Adipose tissue (tissue), 3 donors: Measurements from ENCODE around the gene TMEM183A. TPM values are rescaled to one million over a fixed set of nuclear protein-coding genes. Genes with fewer than 3 reads are reported as not detected.

Experiments used
- H3K27ac ChIP-seq: one replicate; pipeline ENCODE4 v1.5.1; 2013; ENCODE audit warnings: low read depth, low read length
- WGBS, 3 donors: extraction: QIAGEN DNeasy Blood & Tissue Kit; methylation state at CpG; one replicate each; pipeline ENCODE4 v1.1.7; 2013; 5-methylcytosine and 5-hydroxymethylcytosine counted together
- polyA plus RNA-seq, 3 donors: library from polyadenylated mRNA; stranded (reverse); fragments of 200-250 nt; gene quantifications; one replicate each; pipeline ENCODE4 v1.2.3, GENCODE V29; 2013
- donor health status: healthy with polysubstance abuse.
- donor health status: Bipolar disorder and iron deficiency.
- donor health status: healthy.

TMEM183A gene
- polyA plus RNA-seq, 3 donors, result 35.1 to 40.9 (median 40.8) TPM

DNA sequence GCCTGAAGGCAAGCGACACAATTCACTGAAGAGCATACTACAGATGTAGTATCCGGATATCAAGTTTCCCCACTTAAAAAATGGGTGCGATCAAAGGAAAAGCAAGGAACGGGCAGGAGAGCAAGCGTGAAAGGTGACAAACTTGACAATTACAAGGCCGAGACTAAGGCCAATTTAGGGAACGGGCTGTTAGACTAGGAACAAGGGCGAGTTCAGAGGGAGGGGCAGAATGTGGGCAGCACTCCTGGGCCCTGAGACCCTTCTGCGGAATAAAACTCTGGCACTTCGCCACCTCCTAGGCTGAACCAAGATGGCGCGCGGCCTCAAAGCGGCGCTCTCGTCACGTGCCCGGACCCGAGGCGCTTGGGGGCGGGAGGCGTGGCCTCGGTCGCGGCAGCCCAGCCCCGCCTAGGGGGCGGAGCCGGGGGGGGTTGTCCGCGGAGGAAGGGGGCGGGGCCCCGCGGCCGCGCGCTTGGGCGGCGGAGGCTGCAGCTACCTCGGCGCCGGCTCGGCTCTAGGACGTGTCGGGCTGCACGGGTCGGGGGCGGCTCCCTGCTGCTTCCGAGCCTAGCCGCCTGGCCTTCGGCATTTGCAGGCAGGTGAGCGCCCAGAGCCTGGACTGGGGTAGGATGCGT lies 19.0 kb downstream of the TMEM183A start, which contains the start of gene PPFIA4:
Gene PPFIA4 (plus strand): TSS at position 461 of the 635 bp plus-strand sequence. CDS start 12,518 bp downstream, outside the sequence.
- 12 to 14% (median 13%) methylated on average over 37 to 52 of the region's 52 CpGs for WGBS, 3 donors
- H3K27ac ChIP-seq, result no peak within 1 kb of the TSS

DNA sequence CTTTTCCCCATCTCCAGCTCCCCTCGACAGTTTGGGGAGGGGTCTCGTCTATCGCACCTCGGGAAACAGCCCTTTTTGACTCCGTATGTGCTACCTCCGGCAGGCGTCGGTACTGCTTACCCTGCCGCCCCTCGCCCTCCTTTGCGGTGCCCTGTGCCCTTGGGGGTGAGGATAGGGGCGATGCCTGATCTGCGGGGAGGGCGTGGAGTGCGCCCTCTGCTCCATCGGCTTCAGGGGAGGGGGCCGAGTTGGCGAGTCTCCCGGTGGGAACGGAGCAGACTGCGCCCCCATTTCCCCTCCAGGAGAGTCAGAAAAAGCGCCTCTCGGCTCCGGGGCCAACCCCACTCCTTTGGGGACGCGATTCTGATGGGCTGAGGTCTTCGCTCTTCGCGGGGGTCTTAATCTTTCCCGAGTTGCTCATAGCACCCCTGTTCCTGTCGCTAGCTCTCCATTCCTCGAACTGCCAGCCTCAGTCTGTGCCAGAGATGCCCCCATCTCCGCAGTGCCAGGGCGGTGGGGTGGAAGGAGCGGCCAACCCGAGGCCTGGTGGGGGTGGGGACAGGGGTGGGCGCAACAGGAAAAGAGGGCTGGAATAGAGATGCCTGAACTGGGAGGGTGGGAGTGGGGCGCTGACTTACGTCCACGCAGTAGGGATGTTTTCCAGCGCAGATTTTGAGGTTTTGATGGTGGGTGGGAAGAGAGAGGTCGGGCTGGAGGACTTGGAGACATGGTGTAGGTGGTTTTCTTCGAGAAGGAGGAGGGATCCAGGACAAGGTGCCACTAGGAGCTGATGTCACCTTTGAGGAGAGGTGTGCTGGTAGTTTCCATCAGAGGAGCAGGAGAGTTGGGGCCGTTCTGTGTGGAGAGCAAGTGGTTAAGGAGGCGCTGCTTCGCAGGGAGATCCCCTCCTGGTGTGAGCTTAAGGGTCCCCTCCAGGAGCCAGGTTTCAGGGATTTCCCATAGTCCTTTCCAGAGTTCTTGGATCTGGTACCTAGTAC lies 19.8 kb downstream of the TMEM183A start:
- 9 to 12% (median 10%) methylated on average over 45 to 46 of the region's 46 CpGs for WGBS, 3 donors
- H3K27ac ChIP-seq, result no peak overlapping the region

DNA sequence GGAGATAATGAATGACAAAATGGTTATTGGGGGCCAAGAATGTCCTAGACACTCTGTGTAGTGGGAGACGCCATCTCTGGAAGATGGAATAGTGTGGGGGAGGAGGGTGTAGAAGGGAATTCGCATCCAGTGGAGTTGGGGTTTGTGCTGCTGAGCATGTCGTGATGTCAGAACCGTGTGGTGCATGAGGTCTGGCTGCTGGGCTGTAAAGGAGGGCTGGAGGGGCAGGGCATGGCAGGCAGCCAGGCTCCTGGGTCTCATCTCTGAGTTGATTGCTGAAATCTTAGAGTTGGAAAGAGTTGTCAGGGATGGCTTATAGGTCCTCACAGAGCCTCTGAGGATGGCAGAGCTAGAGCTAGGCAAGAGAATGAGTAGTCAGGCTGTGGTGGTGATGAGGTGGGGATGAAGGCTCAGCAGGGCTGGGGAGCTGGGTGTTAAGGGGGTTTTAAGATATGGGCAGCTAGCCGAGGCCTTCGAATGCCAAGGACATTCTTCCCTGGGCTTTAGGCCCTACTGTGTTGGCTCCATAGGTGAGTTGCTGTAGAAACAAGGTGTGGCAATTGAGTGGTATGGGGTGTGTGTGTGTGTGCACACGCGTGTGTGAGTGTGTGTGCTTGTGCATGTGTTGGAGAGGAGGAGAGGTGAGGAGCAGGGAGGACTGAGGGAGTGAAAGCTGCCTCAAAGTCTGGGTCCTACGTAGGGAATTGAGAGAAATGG lies 21.1 kb downstream of the TMEM183A start:
- 74 to 86% (median 76%) methylated on average over 9 of the region's 9 CpGs for WGBS, 3 donors
- no peak overlapping the region for H3K27ac ChIP-seq

DNA sequence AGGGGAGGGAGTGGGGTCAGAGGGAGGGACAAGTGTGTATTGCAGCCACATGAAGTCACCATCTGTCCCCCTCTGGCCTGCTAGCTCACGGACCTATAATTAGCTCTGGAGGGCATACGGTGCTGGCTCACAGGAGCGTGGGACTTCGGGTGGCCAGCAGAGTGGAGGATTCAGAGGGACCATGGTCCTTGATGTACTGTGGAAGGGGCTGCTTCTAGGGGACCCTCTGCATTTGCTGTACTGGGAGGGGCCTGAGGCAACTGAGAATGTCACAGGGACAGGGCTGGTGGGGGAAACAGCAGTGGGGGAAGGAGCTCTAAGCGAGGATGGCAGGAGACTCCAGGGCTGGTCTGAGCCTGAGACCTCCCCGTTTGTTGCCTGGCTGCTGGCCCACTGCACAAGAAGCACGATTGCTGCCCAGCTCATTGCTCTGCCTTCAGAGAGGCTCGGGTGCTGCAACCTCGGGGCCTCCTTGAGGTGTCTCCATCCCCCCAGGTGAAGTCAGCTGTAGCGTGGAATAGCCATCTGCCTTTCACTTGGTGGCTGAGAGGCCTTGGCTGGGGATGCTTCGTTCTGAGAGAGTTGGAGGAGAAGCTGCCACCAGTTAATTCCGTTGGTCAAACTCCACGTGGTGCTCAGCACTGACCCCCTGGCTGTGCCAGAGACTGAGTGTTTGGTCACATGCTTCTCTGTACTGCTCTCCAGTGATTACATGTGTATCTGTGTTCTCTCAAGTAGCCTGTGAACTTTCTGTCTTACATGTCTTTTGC lies 21.8 kb downstream of the TMEM183A start:
- 71 to 75% (median 71%) methylated on average over 13 of the region's 13 CpGs for WGBS, 3 donors
- H3K27ac ChIP-seq, result no peak overlapping the region

DNA sequence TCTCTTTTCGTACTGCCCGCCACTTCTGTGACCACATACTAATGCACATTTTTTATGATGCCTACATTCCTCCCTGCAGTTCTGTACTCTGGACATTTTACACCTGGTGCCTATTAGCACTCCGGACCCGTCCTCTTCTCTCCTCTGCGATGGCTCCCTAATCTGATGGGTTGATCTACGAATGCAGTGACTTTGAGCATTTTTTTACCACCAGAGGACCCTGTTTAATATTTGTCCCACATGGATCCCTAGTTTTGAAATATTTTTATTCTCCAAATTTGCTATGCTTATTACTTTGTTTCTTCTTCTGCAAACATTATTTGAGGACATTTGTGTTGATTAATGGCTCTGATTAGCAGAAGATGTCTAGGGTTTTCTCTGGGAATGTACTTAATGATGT lies 24.3 kb downstream of the TMEM183A start:
- 79 to 87% (median 85%) methylated on average over 6 of the region's 6 CpGs for WGBS, 3 donors
- H3K27ac ChIP-seq, result no peak overlapping the region

DNA sequence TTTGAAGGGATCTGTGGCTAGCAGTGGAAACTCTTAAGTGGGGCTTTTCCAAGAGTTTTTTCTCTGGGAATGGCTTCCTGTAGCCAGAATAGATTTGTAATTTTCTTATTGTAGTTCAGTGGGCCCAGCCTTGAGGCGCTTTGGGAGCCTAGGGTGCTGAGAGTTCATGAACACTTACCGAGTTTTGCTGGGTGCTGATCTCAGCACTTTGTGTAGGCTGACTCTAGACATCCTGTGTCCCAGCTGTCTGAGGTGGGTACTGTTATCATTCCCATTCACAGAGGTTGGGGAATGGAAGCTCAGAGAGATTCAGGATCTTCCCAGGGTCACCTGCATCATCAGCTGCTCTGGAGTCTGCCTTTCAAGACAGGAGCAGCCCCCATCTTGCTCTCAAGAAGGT lies 26.1 kb downstream of the TMEM183A start:
- WGBS, 3 donors, result 77 to 98% (median 91%) methylated on average over 2 of the region's 2 CpGs
- H3K27ac ChIP-seq, result no peak overlapping the region

DNA sequence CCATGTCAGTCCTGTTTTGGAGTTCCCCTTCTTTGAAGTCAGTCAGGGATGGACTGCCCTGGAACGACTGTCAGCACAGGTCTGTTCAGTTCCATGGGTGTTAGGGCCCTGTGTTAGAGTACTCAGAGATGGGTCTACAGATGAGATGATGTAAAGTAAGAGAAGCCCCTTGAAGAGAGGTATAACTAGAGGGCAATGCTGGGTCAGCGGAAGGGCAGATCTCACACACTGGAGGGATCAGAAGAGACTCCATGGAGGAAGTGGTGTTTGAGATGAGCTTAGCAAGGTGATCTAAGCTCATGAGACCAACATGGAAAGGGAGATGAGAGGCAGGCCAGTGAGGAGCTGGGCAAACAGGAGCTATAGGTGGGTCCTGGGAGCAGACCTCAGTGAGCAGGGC lies 26.7 kb downstream of the TMEM183A start:
- WGBS, 3 donors, result 75 to 95% (median 84%) methylated on average over 2 of the region's 2 CpGs
- H3K27ac ChIP-seq, result no peak overlapping the region

DNA sequence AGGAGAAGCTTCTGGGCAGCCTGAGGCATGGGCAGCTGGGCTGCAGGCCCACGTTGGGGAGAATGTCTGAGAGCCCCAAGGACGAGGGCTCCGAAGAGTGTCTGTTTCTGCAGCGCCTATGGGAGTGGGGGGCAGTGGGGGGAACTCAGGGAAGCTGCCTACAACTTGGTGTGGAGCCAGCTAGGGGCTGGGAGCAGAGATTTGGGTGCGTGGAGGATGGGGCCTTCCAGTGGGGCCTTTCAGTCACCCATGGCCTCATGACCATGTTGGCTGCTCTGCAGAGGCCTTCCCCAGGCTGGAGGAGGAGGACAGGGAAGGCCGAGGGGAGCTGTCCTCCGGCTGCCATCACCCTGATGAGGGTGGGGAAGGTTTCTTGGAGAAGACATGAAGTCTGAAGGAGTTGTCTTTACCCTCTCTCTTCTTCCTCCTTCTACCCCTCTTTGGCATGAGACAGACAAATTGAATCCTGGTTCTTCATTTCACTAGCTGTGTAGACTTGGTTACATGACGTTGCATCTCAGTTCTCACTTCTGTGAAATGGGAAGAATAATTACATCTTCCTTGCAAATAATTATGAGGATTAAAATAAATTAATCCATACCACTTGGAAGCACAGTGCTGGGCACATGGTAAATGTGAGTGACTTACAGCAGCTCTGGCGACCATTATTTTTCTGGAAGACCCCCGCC lies 27.4 kb downstream of the TMEM183A start:
- H3K27ac ChIP-seq, result no peak overlapping the region
- WGBS, 3 donors, result 79 to 86% (median 81%) methylated on average over 10 of the region's 10 CpGs

DNA sequence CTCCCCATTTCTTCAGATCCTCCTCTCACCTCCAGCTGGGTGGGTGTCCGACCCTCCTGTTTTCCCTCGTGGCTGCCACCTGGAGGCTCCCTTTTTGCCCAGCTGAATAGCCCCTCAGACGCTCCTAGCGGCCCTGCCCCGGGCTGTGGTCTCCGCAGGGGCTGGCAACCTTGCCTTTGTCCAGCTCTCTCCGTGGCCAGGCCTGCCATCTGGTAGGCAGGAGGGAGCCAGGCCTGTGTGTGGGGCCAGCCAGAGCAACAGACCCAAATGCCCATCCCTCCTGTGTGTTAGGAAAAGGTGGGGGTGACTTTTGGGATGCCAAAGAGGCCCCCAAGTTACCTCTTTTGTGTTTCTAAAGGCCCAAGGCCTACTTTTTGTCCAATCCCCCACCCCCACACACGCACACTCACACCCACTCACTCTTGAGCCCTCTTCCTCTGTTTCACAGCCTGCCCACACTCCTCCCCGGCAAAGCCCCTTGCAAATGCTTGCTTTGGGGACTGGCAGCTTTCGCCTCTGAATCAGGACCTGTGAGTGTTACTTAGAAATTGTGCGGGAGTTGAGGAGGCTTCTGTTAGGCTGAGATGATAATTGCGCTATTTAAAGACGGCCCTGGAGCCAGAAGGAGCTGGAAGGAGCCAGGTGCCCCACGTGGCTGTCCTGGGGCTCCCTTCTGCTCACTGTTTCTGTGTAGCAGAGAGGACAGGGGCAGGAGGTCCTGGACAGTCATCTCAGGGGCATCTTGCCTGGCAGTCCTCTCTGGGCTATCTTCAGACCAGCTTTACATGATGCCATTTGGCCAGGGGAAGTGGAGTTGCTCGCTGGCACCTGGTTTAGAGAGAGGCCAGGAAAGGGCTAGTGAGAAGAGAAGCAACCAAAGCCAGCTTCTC lies 28.2 kb downstream of the TMEM183A start:
- WGBS, 3 donors, result 79 to 88% (median 86%) methylated on average over 15 of the region's 15 CpGs
- no peak overlapping the region for H3K27ac ChIP-seq

DNA sequence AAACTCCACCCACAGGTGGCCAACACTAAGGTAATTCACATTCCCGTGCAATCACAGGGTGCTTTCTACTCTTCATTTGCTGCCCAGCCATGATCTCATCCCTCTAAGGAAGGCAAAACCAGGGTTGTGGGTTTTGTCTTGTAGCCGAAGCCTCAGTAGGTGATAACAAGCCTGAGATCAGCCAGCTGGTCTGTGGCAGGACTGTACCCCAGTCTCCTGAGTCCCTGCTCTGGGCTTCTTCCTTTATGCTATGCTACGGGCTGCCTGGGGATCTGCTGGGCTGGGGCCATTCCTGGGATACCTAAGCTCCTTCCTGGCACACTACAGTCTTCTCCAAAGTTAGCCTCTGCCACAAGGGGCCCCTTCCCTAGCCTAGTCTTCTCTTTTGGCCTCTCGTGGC lies 29.0 kb downstream of the TMEM183A start:
- WGBS, 3 donors, result 52 to 71% (median 65%) methylated on average over 4 of the region's 4 CpGs
- no peak overlapping the region for H3K27ac ChIP-seq

DNA sequence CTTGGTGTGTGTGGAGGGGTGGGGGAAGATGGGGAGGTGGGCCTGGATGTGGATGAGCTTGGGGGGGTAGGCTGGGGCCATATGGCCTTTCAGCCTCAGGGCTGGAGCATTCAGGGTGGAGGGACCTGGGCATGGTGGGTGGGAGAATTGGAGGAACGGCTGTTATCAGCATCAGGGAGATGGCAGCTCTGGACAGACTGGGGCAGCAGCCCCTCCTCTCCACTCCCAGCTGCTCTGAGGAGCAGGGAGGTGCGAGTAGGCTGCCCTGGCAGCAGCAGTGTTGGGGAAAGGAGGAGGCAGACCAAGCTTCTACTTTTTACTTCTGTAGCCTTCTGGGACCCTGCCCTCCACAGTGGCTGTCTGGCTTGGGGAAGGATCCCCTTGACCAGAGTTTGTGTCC lies 29.4 kb downstream of the TMEM183A start:
- H3K27ac ChIP-seq, result no peak overlapping the region
- 34 to 66% (median 52%) methylated on average over 2 of the region's 2 CpGs for WGBS, 3 donors

DNA sequence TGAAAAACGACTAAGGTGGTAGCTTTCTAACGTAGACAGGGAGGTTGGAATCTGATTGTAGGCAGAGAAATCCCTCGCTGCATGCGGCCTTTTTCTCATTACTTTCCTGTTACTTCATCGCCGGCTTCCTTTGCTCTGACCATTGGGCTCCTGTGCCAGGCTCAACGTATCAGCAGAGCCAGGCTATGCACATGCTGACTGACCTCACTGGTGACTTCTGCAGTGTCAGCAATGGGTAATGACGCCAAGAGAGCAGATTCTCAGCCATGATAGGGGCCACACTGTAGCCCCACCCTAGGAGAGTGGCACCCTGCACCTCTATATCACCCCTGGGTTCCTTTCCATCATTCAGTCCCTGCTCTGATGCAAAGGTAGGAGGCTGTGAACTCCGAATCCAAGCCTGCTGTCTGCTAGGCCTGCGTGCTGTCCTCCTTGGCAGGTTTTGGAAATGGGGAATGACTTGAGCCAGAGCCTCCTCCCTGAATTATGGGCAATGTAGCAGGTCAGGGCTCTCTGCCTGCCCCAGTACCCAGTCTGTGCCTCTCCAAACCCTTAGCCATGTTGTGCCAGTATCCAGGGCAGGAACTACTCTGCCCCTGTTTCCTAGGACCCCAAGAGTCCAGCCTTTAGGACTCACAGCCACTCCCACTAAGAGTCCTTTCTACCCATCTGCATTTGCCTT lies 30.5 kb downstream of the TMEM183A start:
- WGBS, 3 donors, result 61 to 78% (median 70%) methylated on average over 10 of the region's 10 CpGs
- no peak overlapping the region for H3K27ac ChIP-seq

DNA sequence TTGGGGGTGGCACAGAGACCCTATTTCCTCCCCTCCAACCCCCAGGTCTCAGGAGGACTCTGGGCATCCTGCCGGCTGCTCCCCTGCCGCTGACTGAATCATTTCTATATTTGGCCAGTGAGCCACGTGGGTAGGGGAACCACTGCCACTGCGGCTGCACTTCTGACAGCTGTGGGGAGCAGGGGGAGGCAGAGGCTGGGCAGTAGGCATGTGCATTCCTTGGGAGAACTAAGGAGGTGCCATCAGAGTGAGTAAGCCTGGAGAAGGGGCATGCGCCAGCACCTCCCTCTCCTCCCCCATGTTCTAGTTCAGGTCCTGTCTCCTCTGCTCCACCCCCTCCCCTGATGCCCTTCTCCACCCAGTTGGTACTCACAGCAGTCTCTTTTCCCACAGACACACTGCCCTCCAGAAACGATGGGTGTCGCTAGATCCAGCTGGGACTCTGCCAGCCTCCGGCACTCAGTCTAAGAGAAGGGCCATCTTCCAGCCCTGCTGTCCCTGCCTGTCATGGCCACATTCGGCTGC lies 31.1 kb downstream of the TMEM183A start:
- no peak overlapping the region for H3K27ac ChIP-seq
- 26 to 39% (median 35%) methylated on average over 9 of the region's 9 CpGs for WGBS, 3 donors

DNA sequence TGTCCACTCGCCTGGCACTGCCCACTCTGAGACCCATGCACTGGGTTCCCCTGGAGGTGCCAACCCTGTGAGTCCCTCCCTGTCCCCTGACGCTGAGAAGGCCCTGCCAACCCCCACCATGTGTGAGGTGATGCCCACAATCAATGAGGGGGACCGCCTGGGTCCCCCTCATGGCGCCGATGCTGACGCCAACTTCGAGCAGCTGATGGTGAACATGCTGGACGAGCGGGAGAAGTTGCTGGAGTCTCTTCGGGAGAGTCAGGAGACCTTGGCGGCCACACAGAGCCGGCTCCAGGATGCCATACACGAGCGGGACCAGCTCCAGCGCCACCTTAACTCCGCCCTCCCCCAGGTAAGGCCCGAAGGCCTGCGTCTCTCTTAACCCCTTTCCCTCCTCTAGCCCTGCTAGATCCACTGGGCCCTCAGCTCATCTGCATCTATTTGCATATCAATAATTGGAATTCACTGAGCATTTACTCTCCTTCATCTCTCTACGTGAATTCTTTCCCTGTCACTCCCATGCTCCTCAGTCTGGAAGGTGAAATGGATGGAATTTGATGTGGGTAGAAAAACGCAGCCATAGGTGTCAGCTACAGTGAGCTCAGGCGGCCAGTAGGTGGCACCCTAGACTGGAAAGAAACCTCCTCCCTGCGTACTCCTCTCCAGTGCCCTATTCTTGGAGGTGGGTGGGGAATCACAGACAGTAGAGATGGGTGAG lies 31.9 kb downstream of the TMEM183A start:
- WGBS, 3 donors, result 52 to 54% (median 52%) methylated on average over 22 of the region's 22 CpGs
- no peak overlapping the region for H3K27ac ChIP-seq
